ENCODE data around the gene EMC9.

DNA sequence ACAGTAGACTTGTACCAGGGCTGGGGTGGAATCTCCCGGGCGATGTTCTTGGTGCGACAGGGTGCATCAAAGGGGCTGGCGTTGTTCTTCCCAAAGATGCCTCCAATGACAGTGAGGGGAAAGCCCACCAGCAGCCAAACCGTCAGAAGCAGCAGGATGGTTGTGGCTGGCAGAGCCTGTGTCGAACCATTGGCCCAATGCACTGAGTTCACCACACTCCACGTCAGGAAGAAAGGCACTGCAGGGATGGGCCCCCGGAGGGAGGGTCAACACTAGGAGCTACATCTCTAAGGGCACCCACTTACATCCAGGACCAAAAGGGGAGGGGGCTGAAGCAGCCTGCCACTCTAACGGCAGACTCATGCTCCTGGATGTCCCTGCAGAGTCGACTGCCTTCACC is 49.0 kb upstream of the EMC9 start:
- TF ChIP-seq FOXA1 (IDR thresholded peaks at IDR 0.05) (no peak), HDGF (IDR thresholded peaks at IDR 0.05; ENCODE audit: borderline replicate concordance) (no peak), FOXK2 (IDR thresholded peaks at IDR 0.05) (no peak), FOXM1 (IDR thresholded peaks at IDR 0.05; ENCODE audit: borderline replicate concordance) (no peak), TARDBP (IDR thresholded peaks at IDR 0.05) (no peak), SP1 (IDR thresholded peaks at IDR 0.05) (no peak), ELF4 (IDR thresholded peaks at IDR 0.05) (no peak)

Data from HEK293T (cell line).